Measurements from ENCODE around the gene TMEM37. TPM values are rescaled to one million over a fixed set of nuclear protein-coding genes. Genes with fewer than 3 reads are reported as not detected.

TMEM37 gene
- total RNA-seq, 4 donors from 2014 or later, result 1.6 to 10.0 (median 7.7) TPM

- Histone ChIP-seq H3K36me3 (no peaks in the 10 kb centered on the region), H3K4me3 (no peak overlapping the region), H3K9me3 (no peaks in the 10 kb centered on the region), H3K4me1 (peaks cover 12% of the 10 kb centered on the region), H3K27me3 (no peaks in the 10 kb centered on the region), H3K27ac (no peak overlapping the region)
- DNase-seq (ENCODE audit: low spot score in 2 of 2), result peak in 1 of 2 donors; percentile 56
- no peak for TF ChIP-seq POLR2AphosphoS5 (IDR thresholded peaks at IDR 0.05)
- TF ChIP-seq, protein P1, sequence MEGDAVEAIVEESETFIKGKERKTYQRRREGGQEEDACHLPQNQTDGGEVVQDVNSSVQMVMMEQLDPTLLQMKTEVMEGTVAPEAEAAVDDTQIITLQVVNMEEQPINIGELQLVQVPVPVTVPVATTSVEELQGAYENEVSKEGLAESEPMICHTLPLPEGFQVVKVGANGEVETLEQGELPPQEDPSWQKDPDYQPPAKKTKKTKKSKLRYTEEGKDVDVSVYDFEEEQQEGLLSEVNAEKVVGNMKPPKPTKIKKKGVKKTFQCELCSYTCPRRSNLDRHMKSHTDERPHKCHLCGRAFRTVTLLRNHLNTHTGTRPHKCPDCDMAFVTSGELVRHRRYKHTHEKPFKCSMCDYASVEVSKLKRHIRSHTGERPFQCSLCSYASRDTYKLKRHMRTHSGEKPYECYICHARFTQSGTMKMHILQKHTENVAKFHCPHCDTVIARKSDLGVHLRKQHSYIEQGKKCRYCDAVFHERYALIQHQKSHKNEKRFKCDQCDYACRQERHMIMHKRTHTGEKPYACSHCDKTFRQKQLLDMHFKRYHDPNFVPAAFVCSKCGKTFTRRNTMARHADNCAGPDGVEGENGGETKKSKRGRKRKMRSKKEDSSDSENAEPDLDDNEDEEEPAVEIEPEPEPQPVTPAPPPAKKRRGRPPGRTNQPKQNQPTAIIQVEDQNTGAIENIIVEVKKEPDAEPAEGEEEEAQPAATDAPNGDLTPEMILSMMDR (IDR thresholded peaks at IDR 0.05), result no peak
- no peak for TF ChIP-seq POLR2A (IDR thresholded peaks at IDR 0.05)
- no peak for TF ChIP-seq EP300 (IDR thresholded peaks at IDR 0.05)
- 69% methylated on average over 5 of the region's 9 CpGs for WGBS
Measured at GRCh38 chr2:119487434-119488244, 56.0 kb downstream of the TMEM37 start.

Other genes starting within 250 kb of the TMEM37 start
- gene STEAP3, start 208.0 kb upstream of the TMEM37 start, total RNA-seq, result 10 to 100 TPM; 18.3 to 21.7 (median 20.6) TPM
- 10 to 100 TPM in 1 of 4 donors, 1 to 10 TPM in 3; 6.7 to 10.6 (median 9.3) TPM for gene C2orf76, start 65.0 kb upstream of the TMEM37 start, total RNA-seq
- 100 to 1,000 TPM; 242 to 376 (median 273) TPM for gene DBI, start 64.9 kb upstream of the TMEM37 start, total RNA-seq
- not detected for gene SCTR, start 92.6 kb downstream of the TMEM37 start, total RNA-seq
- gene CFAP221, start 112.6 kb downstream of the TMEM37 start, total RNA-seq, result under 1 TPM in 1 of 4 donors, not detected in 3; 0.48 TPM
- gene TMEM177, start 247.3 kb downstream of the TMEM37 start, total RNA-seq, result 10 to 100 TPM in 3 of 4 donors, 1 to 10 TPM in 1; 9.1 to 13.5 (median 11.7) TPM